GM12878 (cell line): ENCODE data around the gene WWC2. TPM values are rescaled to one million over a fixed set of nuclear protein-coding genes. Genes with fewer than 3 reads are reported as not detected.

ENCODE experiments used
- ATAC-seq: fragments of 200-7000 bp; cut with Tn5 transposase; 3 replicates; pipeline ENCODE4 v1.9.1; 2020; ENCODE audit warnings: mild to moderate bottlenecking, moderate library complexity
- BruUV-seq: library from RNA; stranded (reverse); fragments of 400-500 nt; replicated peaks from 2 replicates; lab custom pipeline; 2021; lab: Mats Ljungman, UMichigan
- CTCF ChIA-PET: fragments of 300-600 bp; sonication (Branson Sonifier 250); formaldehyde crosslinking; extraction: SDS; loops from one replicate; lab custom pipeline; 2021; ENCODE audit warnings: inconsistent platforms; lab: Yijun Ruan, JAX
- POLR2A ChIA-PET: fragments of 350-600 bp; formaldehyde crosslinking; extraction: SDS; loops from one replicate; lab custom pipeline; 2021; ENCODE audit warnings: inconsistent platforms; lab: Charles Lee
- RAD21 ChIA-PET: fragments of 300-600 bp; sonication (Branson Sonifier 250); formaldehyde crosslinking; loops from one replicate; lab custom pipeline; 2023; ENCODE audit warnings: antibody characterized with exemption; ENCODE audit not compliant: unreplicated experiment; lab: Charles Lee
- SMC1A ChIA-PET: fragments of 300-600 bp; sonication (Branson Sonifier 250); formaldehyde crosslinking; loops from one replicate; lab custom pipeline; 2023; ENCODE audit not compliant: unreplicated experiment, uncharacterized antibody; lab: Charles Lee
- DNase-seq: peaks from one replicate; pipeline ENCODE4 v3.0.0-alpha.2; 2011; ENCODE audit warnings: low read depth, low spot score
- FAIRE-seq: peaks from 3 replicates; lab custom pipeline; 2011; peaks lifted over from hg19 to GRCh38; lab: Jason Lieb, UNC
- H2AFZ ChIP-seq: 2 replicates; pipeline ENCODE4 v1.6.0; 2011; ENCODE audit warnings: low read depth, low read length, control low read depth; ENCODE audit not compliant: control insufficient read depth
- H3K27ac ChIP-seq: 2 replicates; pipeline ENCODE4 v1.5.1; 2011; ENCODE audit warnings: control low read depth; ENCODE audit not compliant: control insufficient read depth, insufficient read depth
- H3K27me3 ChIP-seq, 2 experiments: replicated peaks in 1 of 2; 2 replicates each; pipeline versions ENCODE4 v1.6.0 to v1.6.1; 2011; ENCODE audit warnings: low read length in 1 of 2; ENCODE audit not compliant: control insufficient read depth in 2 of 2, insufficient read depth in 2 of 2
- H3K36me3 ChIP-seq, 2 experiments: 2 replicates each; pipeline ENCODE4 v1.5.1; 2011; ENCODE audit warnings: low read length in 1 of 2; ENCODE audit not compliant: control insufficient read depth in 2 of 2, insufficient read depth in 2 of 2
- H3K4me1 ChIP-seq: 2 replicates; pipeline ENCODE4 v1.6.1; 2011; ENCODE audit warnings: mild to moderate bottlenecking, low read length, moderate library complexity, mixed read lengths; ENCODE audit not compliant: control insufficient read depth, insufficient read depth
- H3K4me2 ChIP-seq: 2 replicates; pipeline ENCODE4 v1.6.0; 2011; ENCODE audit warnings: control low read depth; ENCODE audit not compliant: control insufficient read depth, insufficient read depth
- H3K4me3 ChIP-seq: fragments of 200-600 bp; sonication (generic); 2 replicates; pipeline ENCODE4 v1.5.1; 2016
- H3K79me2 ChIP-seq: 2 replicates; pipeline ENCODE4 v1.6.0; 2011; ENCODE audit warnings: low read length; ENCODE audit not compliant: control insufficient read depth, insufficient read depth
- H3K9ac ChIP-seq: 2 replicates; pipeline ENCODE4 v1.8.0; 2011; ENCODE audit warnings: low read length, control low read depth, mixed read lengths; ENCODE audit not compliant: control insufficient read depth, insufficient read depth
- H3K9me3 ChIP-seq: replicated peaks from 3 replicates; pipeline ENCODE4 v1.5.1; 2011; ENCODE audit warnings: mild to moderate bottlenecking, low read length; ENCODE audit not compliant: control insufficient read depth, insufficient read depth
- H4K20me1 ChIP-seq: 2 replicates; pipeline ENCODE4 v1.6.0; 2011; ENCODE audit not compliant: control insufficient read depth, insufficient read depth
- IRF4 ChIP-seq: IDR thresholded peaks from 2 replicates; pipeline ENCODE4 v1.6.1; 2011; ENCODE audit warnings: low read depth, low read length
- RCOR1 ChIP-seq: conservative IDR thresholded peaks from 2 replicates; pipeline ENCODE4 v1.6.1; 2012; ENCODE audit warnings: low read depth, low read length, improper control_type of control experiment
- WGBS: methylation state at CpG from one replicate; pipeline ENCODE4 v1.1.6; 2016; ENCODE audit warnings: low lambda C conversion rate; ENCODE audit not compliant: insufficient replicate concordance, insufficient coverage; ENCODE audit errors: missing lambda C conversion rate; 5-methylcytosine and 5-hydroxymethylcytosine counted together
- in situ Hi-C: fragments of 300-500 bp; cut with MboI; formaldehyde crosslinking; loops from 9 replicates; pipeline ENCODE4 v1.14.3; 2018; ENCODE audit warnings: mixed read lengths
- intact Hi-C: fragments of 100-400 bp; cut with micrococcal nuclease; formaldehyde crosslinking; loops from one replicate; pipeline ENCODE4 v1.14.2; 2022; ENCODE audit not compliant: unreplicated experiment
- polyA plus RNA-seq, 11 experiments: library from polyadenylated mRNA; depleted of rRNA in 4 of 11; unstranded in 6 of 11; stranded (reverse) in 5 of 11; fragments of >200 nt; fragmentation: Nextera tagmentation in 4 of 11; fragmentation: Illumina TruSeq in 1 of 11; extraction: Ambion mirVana in 4 of 11; extraction: Trizol in 1 of 11; gene quantifications; 1 replicate in 1 of 11; 2 replicates in 10 of 11; pipeline versions ENCODE4 v1.2.1 to v1.2.3, GENCODE V29; 2011 to 2016; ENCODE audit warnings: inconsistent platforms in 2 of 11, missing spikeins in 2 of 11, low read depth in 1 of 11
- total RNA-seq, 4 experiments: library from RNA; depleted of rRNA in 3 of 4; stranded (reverse); fragments of >200 nt in 3 of 4; fragmentation: Illumina TruSeq in 1 of 4; extraction: Trizol in 1 of 4; gene quantifications; 2 replicates each; pipeline versions ENCODE4 v1.2.1 to v1.2.3, GENCODE V29; 2013 to 2021

Gene WWC2
- total and polyA plus RNA-seq, 10 of the 15 experiments (the other 5 are each of a cell fraction or from before 2014, with no cell fraction given): 0.02 to 0.72 (median 0.06) TPM; not detected in 3

- H3K4me2 ChIP-seq: no peak overlapping the region
- H3K79me2 ChIP-seq: no peaks in the 10 kb centered on the region
- ChIA-PET RAD21 (no interaction called here), SMC1A (no interaction called here), CTCF (interaction anchor here (0.6 to 0.7 kb wide), 2 partner anchors 17 to 23 kb away, joined by 3 read pairs; no protein-coding TSS in a partner anchor), POLR2A (no interaction called here)
- in situ Hi-C loops: no loop called here
- no peak overlapping the region for H3K4me3 ChIP-seq
- H3K9me3 ChIP-seq: no peaks in the 10 kb centered on the region
- no peak for DNase-seq
- no peak overlapping the region for H3K27ac ChIP-seq
- no peaks in the 10 kb centered on the region; a peak in 2 of 4 replicates for H3K27me3 ChIP-seq
- no peak for ATAC-seq
- no peak overlapping the region for H2AFZ ChIP-seq
- TF ChIP-seq IRF4: no peak
- H3K4me1 ChIP-seq: no peaks in the 10 kb centered on the region
- no TSS peak for BruUV-seq
- H3K36me3 ChIP-seq: no peaks in the 10 kb centered on the region
- H3K9ac ChIP-seq: no peak overlapping the region
- FAIRE-seq: no peak
- no peaks in the 10 kb centered on the region for H4K20me1 ChIP-seq
- intact Hi-C loops: no loop called here
- WGBS: 23% methylated on average over 2 of the region's 2 CpGs
These were observed 114.9 kb downstream of the WWC2 start for GRCh38 chr4:183213996-183214395.

- H4K20me1 ChIP-seq: no peaks in the 10 kb centered on the region
- ATAC-seq: no peak
- no peak for DNase-seq
- no peak for TF ChIP-seq RCOR1
- RAD21 ChIA-PET: no interaction called here
- no peaks in the 10 kb centered on the region for H3K36me3 ChIP-seq
- H3K9ac ChIP-seq: no peak overlapping the region
- POLR2A ChIA-PET: no interaction called here
- BruUV-seq: no TSS peak
- no peaks in the 10 kb centered on the region for H3K9me3 ChIP-seq
- H3K4me1 ChIP-seq: no peaks in the 10 kb centered on the region
- SMC1A ChIA-PET: no interaction called here
- no peak for FAIRE-seq
- CTCF ChIA-PET: interaction anchor here (0.7 to 1.5 kb wide), 5 partner anchors 11 to 281 kb away, joined by 3 to 5 read pairs (median 4); no protein-coding TSS in a partner anchor
- no peaks in the 10 kb centered on the region for H3K79me2 ChIP-seq
- H3K4me2 ChIP-seq: no peak overlapping the region
- 76% methylated on average over 4 of the region's 4 CpGs for WGBS
- in situ Hi-C loops: no loop called here
- no peak overlapping the region for H3K4me3 ChIP-seq
- H2AFZ ChIP-seq: no peak overlapping the region
- H3K27ac ChIP-seq: no peak overlapping the region
- intact Hi-C loops: no loop called here
- H3K27me3 ChIP-seq: no peaks in the 10 kb centered on the region; a peak in 2 of 4 replicates
These were observed 115.9 kb downstream of the WWC2 start for GRCh38 chr4:183214912-183215488.
